Medulla oblongata (tissue), 1 donor: ENCODE measurements around the gene TYMP.

Experiments used
- DNase-seq: peaks from one replicate; pipeline ENCODE4 v3.0.0-alpha.2; 2015; ENCODE audit errors: extremely low spot score

TYMP gene

DNA sequence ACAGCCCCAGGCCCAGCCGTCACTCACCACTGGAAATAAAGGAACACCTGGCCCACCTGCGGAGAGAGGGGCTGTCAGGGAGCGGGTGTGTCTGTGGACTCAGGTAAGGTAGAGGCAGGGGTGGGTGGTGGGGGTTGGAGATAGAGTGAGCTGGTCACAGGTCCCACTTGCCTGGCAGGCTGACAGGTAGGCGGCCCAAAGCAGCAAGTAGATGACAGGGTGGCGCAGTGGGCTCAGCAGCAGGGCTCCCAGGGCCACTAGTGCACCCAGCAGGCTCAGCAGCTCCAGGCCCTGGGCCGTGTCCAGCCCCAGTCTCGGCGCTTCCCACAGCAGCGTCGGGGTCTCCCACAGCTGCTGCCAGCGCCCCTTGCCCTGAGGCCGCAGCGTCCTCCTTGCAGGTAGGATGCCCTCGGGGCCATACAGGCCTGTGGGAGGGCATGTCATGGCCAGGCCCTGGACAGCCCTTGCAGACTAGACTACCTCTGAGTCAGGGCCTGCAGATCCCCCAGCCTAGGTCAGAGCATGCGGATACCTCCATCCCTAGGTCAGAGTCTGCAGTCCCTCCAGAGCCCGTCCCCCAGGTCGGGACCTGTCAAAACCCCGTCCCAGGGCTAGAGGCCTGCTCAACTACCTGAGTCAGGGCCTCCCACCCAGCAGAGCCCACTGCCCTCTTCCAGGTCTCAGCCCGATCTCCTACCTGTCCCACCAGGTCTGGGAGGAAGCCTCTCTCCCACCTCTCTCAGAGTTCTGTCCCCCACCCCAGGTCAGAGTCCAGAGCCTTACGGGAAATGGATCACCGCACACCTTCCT lies 23.0 kb downstream of the TYMP start:
- peak; percentile 4 for DNase-seq

GRCh38 chr22:50505776-50506610 lies 23.8 kb downstream of the TYMP start:
- DNase-seq = no peak

GRCh38 chr22:50505276-50505775 lies 24.5 kb downstream of the TYMP start:
- no peak for DNase-seq

GRCh38 chr22:50504369-50505211 lies 25.2 kb downstream of the TYMP start:
- DNase-seq = no peak

- DNase-seq = no peak
Observed at GRCh38 chr22:50503475-50504145, 26.2 kb downstream of the TYMP start.

DNA sequence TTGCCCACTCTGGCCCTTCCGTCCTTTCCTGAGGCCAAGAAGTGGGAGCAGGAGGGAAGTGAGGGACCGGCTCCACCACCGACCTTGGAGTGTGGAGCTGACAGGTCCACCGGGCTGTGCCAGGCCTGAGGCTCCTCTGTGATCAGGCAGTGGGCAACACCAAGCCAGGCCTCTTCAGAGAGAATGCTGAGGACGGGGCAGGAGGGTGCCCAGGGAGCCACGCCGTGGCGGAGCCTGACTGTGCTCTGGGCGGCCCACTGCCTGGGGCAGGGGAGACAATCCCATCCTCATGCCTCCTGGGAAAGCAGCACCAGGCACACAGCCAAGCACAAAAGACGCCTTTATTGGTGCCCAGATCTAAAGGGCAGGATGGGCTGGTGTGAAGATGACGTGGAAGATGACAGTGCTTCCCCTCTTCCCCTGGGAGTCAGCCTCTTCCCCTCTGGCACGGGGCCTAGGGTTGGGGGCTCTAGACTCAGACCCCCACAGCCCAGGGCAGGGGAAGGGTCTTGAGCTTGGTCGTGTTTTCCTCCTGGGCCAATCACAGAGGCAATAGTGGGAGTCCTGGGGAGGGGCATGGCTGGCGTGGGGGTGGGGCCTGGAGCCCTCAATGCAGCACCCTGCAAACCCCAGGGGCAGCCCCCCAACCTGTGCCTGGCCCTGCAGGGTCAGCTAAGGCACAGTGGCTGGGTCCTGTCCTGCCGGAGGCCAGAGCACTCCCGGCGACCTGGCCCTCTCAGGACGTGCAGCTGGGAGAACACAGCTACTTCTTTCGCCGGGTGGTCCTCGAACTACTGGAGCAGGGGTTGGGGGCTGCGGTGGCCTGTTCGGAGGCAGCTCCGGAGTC lies 27.0 kb downstream of the TYMP start:
- no peak for DNase-seq

DNA sequence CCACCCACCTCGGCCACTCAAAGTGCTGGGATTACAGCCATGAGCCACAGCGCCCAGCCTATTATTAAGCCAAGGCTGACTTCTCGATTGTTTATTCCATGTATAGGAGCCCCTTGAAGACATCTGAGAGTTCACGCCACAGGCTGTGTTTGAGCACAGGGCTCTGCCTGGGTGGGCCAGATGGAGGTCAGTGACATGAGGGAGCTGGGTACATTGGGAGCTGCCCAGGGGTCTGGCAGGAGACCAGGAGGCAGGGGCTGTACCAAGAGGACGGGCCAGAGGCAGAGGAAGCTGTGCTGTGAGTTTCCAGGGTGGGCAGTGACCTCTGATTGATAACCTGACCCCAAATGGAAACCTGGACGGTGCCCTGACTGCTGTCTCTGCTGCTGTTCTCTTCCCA lies 27.7 kb downstream of the TYMP start:
- no peak for DNase-seq

GRCh38 chr22:50500452-50500851 lies 29.4 kb downstream of the TYMP start:
- no peak for DNase-seq

DNA sequence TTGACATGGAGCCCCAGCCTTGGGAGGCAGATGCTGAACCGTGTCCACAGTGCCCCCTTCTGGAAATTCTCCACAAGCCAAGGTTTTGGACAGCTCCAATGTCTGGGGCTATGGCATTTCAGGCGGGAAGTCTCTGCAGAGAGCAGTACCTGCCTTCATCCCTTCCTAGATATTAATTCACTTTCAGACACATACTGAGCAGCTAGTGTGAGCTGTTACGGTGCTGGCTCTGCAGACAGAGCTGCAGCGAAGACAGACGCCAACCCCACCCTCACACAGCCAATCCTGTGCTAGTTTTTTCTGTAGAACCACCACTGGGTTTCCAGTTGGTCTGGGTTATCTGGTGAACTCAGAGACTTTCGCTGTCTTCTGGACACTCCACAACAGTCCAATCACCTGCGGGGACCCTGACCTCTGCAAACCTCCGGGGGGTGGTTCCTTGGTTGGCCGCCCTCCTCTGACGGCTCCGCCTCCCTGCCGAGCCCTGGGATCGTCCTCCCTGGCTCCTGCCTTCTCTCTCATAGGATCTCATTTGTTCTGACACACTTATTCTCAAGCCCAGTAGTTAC lies 31.4 kb downstream of the TYMP start:
- DNase-seq = peak; percentile 80

DNA sequence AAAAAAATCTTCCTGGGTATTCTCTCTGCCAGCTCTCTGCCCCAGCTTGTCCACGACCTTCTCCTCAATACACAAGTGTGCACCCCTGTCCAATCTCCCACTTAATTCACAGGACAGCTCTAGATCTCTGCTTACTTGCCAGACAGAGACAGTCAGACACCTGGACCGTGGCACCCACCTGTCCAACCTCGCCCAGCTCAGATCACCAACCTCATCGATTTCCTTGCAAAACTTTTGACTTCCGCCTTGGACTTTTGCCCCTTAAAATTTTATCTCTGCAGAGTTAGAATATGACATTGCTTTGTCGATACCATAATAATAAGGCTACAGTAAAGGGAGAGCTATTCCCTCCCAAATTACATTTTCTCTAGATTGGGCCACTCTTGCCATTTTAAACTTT lies 32.7 kb downstream of the TYMP start:
- no peak for DNase-seq

- no peak for DNase-seq
Observed at GRCh38 chr22:50490531-50491308, 39.1 kb downstream of the TYMP start.

GRCh38 chr22:50489363-50490243 lies 40.2 kb downstream of the TYMP start:
- no peak for DNase-seq

- DNase-seq = no peak
Observed at GRCh38 chr22:50488886-50489285, 40.9 kb downstream of the TYMP start.

DNA sequence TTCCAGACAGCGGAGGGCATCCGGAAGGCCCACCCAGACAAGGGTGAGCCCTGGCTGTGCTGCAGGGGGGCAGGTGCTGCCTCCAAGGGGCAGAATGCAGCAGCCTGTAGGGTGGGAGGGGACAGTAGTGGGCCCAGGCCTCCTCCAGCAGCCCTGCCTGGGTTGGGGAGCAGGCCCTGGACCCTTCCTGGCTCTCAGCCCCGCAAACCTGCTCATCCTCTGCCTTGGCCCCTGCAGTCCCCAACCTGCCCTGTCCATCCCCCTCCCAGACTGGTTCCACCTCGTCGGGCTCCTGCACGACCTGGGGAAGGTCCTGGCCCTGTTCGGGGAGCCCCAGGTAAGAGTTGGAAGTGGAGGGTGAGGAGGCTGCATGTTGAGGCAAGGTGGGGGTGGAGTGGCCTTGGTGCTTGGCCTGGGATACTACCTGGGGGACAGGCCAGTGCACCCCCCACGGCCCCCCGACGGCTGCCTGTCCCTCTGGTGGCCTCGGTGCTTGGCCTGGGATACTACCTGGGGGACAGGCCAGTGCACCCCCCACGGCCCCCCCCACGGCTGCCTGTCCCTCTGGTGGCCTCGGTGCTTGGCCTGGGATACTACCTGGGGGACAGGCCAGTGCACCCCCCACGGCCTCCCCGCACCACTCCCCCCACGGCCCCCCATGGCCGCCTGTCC lies 41.7 kb downstream of the TYMP start:
- DNase-seq = no peak

DNA sequence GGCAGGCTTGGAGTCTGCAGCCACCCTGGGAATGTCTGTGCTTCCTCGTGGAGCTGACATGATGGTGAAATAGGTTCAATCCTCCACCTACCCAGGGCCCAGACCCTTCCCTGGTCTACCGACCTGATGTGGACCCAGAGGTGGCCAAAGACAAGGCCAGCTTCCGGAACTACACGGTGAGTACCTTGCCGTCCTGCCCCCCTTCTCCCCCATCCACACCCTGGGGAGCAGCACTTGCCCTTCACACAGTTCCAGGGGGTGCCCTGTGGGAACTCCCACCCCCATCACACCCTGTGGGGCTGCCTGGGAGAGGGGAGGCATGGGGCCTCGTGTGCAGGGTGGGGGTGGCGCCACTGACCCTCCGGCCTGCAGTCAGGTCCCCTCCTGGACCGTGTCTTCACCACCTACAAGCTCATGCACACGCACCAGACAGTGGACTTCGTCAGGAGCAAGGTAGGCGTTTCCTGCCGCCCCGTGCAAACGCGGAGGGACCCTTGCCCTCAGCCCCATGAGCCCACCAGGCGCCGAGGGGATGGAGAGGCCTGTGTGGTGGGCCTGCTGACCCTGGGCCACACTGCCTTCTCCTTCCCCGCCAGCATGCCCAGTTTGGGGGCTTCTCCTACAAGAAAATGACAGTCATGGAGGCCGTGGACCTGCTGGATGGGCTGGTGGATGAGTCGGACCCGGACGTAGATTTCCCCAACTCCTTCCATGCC lies 42.4 kb downstream of the TYMP start:
- DNase-seq = no peak

DNA sequence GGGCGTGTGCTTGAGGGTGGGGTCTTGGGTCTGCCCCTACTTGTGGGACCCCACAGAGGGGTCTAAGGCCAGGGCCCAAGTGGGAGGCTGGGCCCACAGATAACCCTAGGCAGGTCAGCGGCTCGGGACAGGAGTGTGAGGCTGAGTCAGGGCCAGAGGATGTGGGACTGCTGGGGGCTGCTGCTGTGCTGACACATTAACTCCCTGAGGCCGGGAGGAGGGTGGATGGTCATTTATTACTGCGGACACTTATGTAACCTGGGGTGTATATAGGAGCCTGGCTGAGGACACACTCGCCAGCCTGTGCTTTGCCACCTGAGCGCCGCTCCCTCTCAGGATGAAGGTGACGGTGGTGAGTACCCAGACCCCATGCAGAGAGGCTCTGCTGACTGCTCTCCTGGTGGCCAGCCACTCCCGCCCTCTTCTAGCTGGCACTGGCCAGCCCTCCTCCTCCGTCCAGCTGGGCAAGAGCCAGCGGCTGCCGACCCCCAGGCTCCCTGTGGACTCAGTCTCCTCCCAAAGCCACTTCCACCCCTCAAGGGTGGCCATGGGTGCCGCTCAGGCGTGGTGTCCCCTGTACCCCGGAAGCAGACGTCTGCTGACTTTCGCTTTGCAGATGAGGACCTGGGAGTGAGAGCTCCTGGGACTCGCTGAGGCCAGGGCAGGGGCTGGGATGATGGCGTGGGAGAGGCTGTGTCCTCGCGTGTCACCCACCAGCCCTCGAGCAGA lies 43.1 kb downstream of the TYMP start, which contains the start of gene MIOX:
MIOX (plus strand) TSS at position 299 of the 729 bp plus-strand sequence; CDS start at position 338, 39 bp downstream.
- no peak for DNase-seq
